K562 (cell line): ENCODE data around the gene CLK3. TPM values are rescaled to one million over a fixed set of nuclear protein-coding genes. Genes with fewer than 3 reads are reported as not detected.
A peak's percentile ranks its signal among the peaks of the same experiment; 100 is the strongest.

ENCODE experiments used
- FOXP1 ChIP-seq: sonication (generic); formaldehyde crosslinking; IDR thresholded peaks from 2 replicates; pipeline ENCODE4 v1.8.0; 2022; ENCODE audit warnings: mild to moderate bottlenecking, missing genetic modification reagents
- MTA3 ChIP-seq: fragments of 450-650 bp; formaldehyde crosslinking; IDR thresholded peaks from 2 replicates; pipeline ENCODE4 v1.6.1; 2017; ENCODE audit warnings: mild to moderate bottlenecking, borderline replicate concordance
- MYNN ChIP-seq, 2 experiments: sonication (generic); formaldehyde crosslinking in 1 of 2; IDR thresholded peaks; 2 replicates each; pipeline versions ENCODE4 v1.5.0 to v1.6.1; 2016 to 2020; ENCODE audit warnings: antibody characterized with exemption in 1 of 2, missing genetic modification reagents in 1 of 2
- PCBP2 ChIP-seq: fragments of 200-400 bp; formaldehyde crosslinking; IDR thresholded peaks from 2 replicates; pipeline ENCODE4 v1.6.1; 2018; ENCODE audit warnings: low read length, low read depth, mild to moderate bottlenecking, moderate library complexity; ENCODE audit not compliant: poor library complexity, severe bottlenecking
- ZNF12 ChIP-seq: sonication (generic); formaldehyde crosslinking; IDR thresholded peaks from 2 replicates; pipeline ENCODE4 v1.4.0; 2020; ENCODE audit warnings: mild to moderate bottlenecking, missing genetic modification reagents
- ZNF507 ChIP-seq: conservative IDR thresholded peaks from 2 replicates; pipeline ENCODE4 v1.6.1; 2017; ENCODE audit warnings: missing genetic modification characterization, missing compliant biosample characterization
- ZNF79 ChIP-seq: fragments of 250-450 bp; sonication (Bioruptor Pico); IDR thresholded peaks from 2 replicates; pipeline ENCODE4 v1.4.0; 2020; ENCODE audit warnings: low read depth, mild to moderate bottlenecking, moderate library complexity
- polyA plus RNA-seq, 8 experiments: library from polyadenylated mRNA; depleted of rRNA in 4 of 8; stranded (reverse) in 5 of 8; unstranded in 3 of 8; fragments of >200 nt; fragmentation: Nextera tagmentation in 2 of 8; fragmentation: Illumina TruSeq in 1 of 8; extraction: Ambion mirVana in 2 of 8; extraction: Trizol in 1 of 8; gene quantifications; 2 replicates each; pipeline versions ENCODE4 v1.2.1 to v1.2.3, GENCODE V29; 2011 to 2014; ENCODE audit warnings: inconsistent platforms in 1 of 8, missing spikeins in 1 of 8
- total RNA-seq, 7 experiments: library from RNA; depleted of rRNA in 6 of 7; stranded (reverse); fragments of >200 nt in 6 of 7; fragmentation: Illumina TruSeq in 2 of 7; extraction: Trizol in 2 of 7; gene quantifications; 2 replicates each; pipeline versions ENCODE4 v1.2.1 to v1.2.3, GENCODE V29; 2011 to 2021; ENCODE audit warnings: low replicate concordance in 1 of 7
- TF ChIP-seq, protein P1 (sequence below): fragments of 450-650 bp; IDR thresholded peaks from 2 replicates; pipeline ENCODE4 v1.6.1; 2016; ENCODE audit warnings: mild to moderate bottlenecking, moderate library complexity
- TF ChIP-seq, protein P2 (sequence below): sonication (generic); formaldehyde crosslinking; IDR thresholded peaks from 2 replicates; pipeline ENCODE4 v1.8.0; 2022; ENCODE audit warnings: missing genetic modification reagents, mild to moderate bottlenecking, moderate library complexity, borderline replicate concordance
- TF ChIP-seq, protein P3 (sequence below): fragments of 450-650 bp; formaldehyde crosslinking; IDR thresholded peaks from 2 replicates; pipeline ENCODE4 v1.4.0; 2022; ENCODE audit warnings: missing genetic modification characterization

Gene CLK3
- total and polyA plus RNA-seq, 9 of the 15 experiments (the other 6 are each of a cell fraction or from before 2014, with no cell fraction given), result 1.2 to 95.2 (median 51.7) TPM

DNA sequence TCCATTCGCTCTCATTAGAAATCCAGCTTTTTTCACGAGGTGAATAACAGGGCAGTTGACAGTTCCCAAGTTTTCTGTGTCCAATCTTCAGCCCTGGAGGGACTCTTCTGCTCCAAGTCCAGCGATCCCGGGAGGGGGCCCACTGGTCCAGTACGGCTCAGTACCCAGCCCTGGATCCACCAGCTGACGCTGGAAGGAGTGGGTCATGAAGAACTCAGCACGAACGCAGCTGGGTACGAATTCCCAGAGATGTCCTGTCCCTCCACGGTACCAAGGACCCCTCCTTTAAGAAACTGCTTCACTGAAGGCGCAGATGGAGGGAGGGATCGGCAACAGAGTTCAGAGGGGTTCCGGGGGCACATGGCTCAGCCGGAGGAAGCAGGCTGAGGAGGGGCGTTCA is 16.5 kb upstream of the CLK3 start (continued):
- TF ChIP-seq, protein P1, sequence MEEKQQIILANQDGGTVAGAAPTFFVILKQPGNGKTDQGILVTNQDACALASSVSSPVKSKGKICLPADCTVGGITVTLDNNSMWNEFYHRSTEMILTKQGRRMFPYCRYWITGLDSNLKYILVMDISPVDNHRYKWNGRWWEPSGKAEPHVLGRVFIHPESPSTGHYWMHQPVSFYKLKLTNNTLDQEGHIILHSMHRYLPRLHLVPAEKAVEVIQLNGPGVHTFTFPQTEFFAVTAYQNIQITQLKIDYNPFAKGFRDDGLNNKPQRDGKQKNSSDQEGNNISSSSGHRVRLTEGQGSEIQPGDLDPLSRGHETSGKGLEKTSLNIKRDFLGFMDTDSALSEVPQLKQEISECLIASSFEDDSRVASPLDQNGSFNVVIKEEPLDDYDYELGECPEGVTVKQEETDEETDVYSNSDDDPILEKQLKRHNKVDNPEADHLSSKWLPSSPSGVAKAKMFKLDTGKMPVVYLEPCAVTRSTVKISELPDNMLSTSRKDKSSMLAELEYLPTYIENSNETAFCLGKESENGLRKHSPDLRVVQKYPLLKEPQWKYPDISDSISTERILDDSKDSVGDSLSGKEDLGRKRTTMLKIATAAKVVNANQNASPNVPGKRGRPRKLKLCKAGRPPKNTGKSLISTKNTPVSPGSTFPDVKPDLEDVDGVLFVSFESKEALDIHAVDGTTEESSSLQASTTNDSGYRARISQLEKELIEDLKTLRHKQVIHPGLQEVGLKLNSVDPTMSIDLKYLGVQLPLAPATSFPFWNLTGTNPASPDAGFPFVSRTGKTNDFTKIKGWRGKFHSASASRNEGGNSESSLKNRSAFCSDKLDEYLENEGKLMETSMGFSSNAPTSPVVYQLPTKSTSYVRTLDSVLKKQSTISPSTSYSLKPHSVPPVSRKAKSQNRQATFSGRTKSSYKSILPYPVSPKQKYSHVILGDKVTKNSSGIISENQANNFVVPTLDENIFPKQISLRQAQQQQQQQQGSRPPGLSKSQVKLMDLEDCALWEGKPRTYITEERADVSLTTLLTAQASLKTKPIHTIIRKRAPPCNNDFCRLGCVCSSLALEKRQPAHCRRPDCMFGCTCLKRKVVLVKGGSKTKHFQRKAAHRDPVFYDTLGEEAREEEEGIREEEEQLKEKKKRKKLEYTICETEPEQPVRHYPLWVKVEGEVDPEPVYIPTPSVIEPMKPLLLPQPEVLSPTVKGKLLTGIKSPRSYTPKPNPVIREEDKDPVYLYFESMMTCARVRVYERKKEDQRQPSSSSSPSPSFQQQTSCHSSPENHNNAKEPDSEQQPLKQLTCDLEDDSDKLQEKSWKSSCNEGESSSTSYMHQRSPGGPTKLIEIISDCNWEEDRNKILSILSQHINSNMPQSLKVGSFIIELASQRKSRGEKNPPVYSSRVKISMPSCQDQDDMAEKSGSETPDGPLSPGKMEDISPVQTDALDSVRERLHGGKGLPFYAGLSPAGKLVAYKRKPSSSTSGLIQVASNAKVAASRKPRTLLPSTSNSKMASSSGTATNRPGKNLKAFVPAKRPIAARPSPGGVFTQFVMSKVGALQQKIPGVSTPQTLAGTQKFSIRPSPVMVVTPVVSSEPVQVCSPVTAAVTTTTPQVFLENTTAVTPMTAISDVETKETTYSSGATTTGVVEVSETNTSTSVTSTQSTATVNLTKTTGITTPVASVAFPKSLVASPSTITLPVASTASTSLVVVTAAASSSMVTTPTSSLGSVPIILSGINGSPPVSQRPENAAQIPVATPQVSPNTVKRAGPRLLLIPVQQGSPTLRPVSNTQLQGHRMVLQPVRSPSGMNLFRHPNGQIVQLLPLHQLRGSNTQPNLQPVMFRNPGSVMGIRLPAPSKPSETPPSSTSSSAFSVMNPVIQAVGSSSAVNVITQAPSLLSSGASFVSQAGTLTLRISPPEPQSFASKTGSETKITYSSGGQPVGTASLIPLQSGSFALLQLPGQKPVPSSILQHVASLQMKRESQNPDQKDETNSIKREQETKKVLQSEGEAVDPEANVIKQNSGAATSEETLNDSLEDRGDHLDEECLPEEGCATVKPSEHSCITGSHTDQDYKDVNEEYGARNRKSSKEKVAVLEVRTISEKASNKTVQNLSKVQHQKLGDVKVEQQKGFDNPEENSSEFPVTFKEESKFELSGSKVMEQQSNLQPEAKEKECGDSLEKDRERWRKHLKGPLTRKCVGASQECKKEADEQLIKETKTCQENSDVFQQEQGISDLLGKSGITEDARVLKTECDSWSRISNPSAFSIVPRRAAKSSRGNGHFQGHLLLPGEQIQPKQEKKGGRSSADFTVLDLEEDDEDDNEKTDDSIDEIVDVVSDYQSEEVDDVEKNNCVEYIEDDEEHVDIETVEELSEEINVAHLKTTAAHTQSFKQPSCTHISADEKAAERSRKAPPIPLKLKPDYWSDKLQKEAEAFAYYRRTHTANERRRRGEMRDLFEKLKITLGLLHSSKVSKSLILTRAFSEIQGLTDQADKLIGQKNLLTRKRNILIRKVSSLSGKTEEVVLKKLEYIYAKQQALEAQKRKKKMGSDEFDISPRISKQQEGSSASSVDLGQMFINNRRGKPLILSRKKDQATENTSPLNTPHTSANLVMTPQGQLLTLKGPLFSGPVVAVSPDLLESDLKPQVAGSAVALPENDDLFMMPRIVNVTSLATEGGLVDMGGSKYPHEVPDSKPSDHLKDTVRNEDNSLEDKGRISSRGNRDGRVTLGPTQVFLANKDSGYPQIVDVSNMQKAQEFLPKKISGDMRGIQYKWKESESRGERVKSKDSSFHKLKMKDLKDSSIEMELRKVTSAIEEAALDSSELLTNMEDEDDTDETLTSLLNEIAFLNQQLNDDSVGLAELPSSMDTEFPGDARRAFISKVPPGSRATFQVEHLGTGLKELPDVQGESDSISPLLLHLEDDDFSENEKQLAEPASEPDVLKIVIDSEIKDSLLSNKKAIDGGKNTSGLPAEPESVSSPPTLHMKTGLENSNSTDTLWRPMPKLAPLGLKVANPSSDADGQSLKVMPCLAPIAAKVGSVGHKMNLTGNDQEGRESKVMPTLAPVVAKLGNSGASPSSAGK, result no peak
- TF ChIP-seq, protein P2, sequence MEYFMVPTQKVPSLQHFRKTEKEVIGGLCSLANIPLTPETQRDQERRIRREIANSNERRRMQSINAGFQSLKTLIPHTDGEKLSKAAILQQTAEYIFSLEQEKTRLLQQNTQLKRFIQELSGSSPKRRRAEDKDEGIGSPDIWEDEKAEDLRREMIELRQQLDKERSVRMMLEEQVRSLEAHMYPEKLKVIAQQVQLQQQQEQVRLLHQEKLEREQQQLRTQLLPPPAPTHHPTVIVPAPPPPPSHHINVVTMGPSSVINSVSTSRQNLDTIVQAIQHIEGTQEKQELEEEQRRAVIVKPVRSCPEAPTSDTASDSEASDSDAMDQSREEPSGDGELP, result 0 out of 2 replicates have a peak, but pooled peaks have one; percentile 32
- peak; percentile 52; the same call in 1 of the 2 replicates for TF ChIP-seq FOXP1
- no peak for TF ChIP-seq MYNN (IDR thresholded peaks at IDR 0.05)
- no peak for TF ChIP-seq MYNN (CRISPR knock-in tag; IDR thresholded peaks at IDR 0.05)
- TF ChIP-seq ZNF507 (tag), result no peak
- TF ChIP-seq ZNF12, result no peak
- TF ChIP-seq, protein P3, sequence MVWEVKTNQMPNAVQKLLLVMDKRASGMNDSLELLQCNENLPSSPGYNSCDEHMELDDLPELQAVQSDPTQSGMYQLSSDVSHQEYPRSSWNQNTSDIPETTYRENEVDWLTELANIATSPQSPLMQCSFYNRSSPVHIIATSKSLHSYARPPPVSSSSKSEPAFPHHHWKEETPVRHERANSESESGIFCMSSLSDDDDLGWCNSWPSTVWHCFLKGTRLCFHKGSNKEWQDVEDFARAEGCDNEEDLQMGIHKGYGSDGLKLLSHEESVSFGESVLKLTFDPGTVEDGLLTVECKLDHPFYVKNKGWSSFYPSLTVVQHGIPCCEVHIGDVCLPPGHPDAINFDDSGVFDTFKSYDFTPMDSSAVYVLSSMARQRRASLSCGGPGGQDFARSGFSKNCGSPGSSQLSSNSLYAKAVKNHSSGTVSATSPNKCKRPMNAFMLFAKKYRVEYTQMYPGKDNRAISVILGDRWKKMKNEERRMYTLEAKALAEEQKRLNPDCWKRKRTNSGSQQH, result no peak
- no peak for TF ChIP-seq ZNF79 (CRISPR knock-in tag)
- no peak for TF ChIP-seq MTA3
- no peak for TF ChIP-seq PCBP2
